D721Med (cell line): ENCODE data around the gene PRUNE2.

Experiments used
- DNase-seq: peaks from one replicate; pipeline ENCODE4 v3.0.0; 2011; ENCODE audit warnings: low spot score; ENCODE audit not compliant: insufficient read length
- FAIRE-seq: peaks from 2 replicates; lab custom pipeline; 2011; peaks lifted over from hg19 to GRCh38; lab: Jason Lieb, UNC
- CTCF ChIP-seq: IDR thresholded peaks from 2 replicates; pipeline ENCODE4 v1.5.1; 2012; ENCODE audit warnings: mild to moderate bottlenecking, control low read depth; ENCODE audit not compliant: insufficient read depth; ENCODE audit errors: missing control alignments

The PRUNE2 gene

GRCh38 chr9:76912636-76913275 is 6.8 kb upstream of the PRUNE2 start:
- TF ChIP-seq CTCF, result no peak
- FAIRE-seq (no peak), DNase-seq (no peak)

GRCh38 chr9:76911971-76912370 is 6.1 kb upstream of the PRUNE2 start:
- FAIRE-seq (no peak), DNase-seq (no peak)
- no peak for TF ChIP-seq CTCF

DNA sequence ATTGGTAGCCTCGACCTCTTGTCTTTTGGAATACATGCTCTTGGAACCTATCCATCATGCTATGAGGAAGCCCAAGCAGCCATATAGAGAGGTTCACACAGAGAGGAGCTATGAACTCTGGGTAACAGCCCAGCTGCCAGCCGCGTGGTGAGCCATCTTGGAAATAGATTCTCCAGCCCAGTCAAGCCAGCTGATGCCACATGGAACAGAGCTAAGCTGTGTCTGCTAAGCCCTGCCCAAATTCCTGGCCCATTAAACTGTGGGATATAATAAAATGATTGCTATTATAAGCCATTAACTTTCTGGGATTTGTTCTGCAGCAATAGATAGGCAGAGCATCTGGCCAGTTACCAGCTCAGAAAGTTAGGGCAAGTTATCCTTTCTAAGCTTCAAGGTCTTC is 4.9 kb upstream of the PRUNE2 start:
- FAIRE-seq, result no peak
- DNase-seq, result no peak
- no peak for TF ChIP-seq CTCF

- FAIRE-seq (no peak), DNase-seq (no peak)
- TF ChIP-seq CTCF, result no peak
Observed at GRCh38 chr9:76906647-76906975, 697 bp upstream of the PRUNE2 start.

GRCh38 chr9:76904661-76905457 is 1.1 kb downstream of the PRUNE2 start:
- no peak for FAIRE-seq
- no peak for DNase-seq
- no peak for TF ChIP-seq CTCF

DNA sequence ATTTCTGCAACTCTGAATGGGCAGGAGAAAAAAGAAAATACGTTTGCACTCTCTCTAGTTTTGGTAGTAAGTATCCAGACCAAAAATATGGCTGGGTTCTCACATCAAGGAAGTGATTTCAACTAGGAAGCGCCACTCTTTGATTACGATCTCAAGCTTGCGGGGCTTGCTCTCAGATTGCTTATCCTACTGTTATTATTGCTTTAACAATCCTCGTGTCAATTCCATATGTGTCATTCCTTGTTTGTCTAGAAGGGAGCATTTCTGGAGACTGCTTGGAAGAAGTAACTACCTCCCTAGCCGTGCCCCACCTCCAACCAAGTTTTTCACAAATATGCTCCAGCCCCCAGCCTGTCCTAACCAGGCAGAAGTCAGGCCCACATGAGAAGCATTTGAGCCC is 3.5 kb downstream of the PRUNE2 start:
- no peak for DNase-seq
- no peak for FAIRE-seq

More for the DNA sequence above, 3.5 kb downstream of the PRUNE2 start:
- TF ChIP-seq CTCF, result no peak
